Middle frontal gyrus (tissue), 1 donor: ENCODE results near the gene CASZ1.

ENCODE experiments used
- DNase-seq: peaks from one replicate; pipeline ENCODE4 v3.0.0-alpha.2; 2015; ENCODE audit warnings: low spot score; ENCODE audit errors: extremely low spot score

The CASZ1 gene

DNA sequence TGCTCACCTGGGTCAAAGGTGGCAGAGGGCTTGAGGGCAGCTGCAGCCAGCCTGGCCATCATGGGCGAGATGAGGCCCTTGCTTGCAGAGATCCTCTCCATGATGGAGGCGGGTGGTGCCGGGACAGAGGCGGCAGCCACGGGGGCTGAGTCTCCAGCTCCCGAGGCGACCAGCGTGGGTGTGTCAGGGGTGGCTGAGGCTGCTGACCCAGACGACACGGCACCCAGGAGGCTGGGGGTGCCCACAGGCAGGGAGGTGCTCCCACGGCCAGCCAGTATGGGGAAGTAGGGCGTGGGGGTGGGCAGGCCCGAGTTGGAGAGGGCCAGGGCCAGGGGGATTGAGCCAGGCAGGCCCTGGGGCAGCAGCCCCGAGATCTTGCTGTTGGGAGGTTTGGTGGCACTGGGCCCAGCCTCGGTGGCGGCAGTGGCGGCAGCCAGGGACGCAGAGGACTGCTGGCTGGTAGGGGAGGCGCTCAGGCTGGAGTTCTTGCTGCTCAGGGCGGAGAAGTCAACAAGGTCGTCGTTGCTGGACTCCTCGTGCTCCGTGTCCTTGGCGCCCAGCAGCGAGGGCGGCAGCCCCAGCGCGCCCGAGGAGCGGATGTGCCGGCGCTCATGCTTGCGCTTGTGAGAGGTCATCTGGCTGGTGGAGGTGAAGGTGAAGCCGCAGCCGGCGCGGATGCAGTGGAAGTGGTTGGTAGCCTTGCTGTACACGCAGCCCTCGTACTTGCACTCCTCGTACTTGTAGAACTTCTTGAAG, 142.9 kb downstream of the CASZ1 start:
- DNase-seq, result no peak

DNA sequence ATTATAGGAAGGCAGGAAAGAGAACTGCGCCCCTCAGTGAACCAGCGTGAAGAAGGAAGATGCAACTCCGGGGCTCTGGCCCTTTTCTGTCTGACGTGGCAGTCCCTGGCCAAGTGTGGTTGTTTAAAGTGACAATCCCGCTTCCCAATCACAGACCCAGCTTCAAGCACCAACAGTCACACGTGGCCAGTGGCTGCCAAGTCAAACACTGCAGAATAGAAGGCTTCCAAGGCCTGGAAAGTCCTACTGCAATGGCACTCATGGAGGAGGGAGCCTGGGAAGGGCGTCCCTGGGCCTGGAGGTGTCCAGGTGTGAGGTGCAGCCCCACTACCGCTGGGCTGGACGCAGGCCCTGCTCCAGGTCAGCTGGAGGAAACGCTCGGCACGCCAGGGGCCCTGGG, 143.8 kb downstream of the CASZ1 start:
- DNase-seq, result no peak

DNA sequence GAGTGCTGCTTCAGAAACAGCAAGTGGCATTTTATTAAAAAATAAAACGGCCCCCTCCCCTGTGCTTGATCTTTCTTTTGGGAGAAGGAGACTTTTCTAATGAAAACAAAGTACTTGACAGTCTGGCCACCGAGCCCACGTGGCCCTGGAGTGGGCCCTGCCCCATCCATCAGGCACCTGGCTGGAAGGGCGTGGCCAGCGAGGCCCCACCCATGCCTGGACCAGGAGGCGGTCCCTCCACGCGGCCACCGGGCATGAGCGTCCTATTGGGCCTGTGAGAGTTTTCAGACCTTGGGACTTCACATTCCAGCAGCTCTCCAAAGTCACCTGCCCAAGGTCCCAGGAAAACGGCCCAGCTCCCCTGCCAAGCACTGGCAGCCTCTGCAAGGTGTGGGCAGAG, 144.7 kb downstream of the CASZ1 start:
- no peak for DNase-seq

DNA sequence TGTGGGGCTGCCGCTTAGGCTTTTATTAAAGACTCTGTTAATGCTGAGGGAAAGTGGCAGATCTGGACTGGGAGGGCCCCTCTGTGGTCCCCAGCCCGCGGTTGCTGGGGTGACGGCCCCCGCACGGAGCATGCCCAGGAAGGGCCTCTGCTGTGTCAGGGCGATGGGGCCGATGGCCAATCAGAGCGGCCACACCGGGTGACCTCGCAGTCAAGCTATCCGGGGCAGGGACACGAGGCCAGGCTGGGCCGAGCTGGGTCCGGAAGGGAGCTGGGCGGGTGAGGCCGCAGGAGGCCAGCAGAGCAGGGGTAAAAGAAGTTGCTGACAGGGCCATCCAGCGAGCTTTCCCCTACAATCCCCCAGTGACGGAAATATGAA, 145.1 kb downstream of the CASZ1 start:
- no peak for DNase-seq

DNA sequence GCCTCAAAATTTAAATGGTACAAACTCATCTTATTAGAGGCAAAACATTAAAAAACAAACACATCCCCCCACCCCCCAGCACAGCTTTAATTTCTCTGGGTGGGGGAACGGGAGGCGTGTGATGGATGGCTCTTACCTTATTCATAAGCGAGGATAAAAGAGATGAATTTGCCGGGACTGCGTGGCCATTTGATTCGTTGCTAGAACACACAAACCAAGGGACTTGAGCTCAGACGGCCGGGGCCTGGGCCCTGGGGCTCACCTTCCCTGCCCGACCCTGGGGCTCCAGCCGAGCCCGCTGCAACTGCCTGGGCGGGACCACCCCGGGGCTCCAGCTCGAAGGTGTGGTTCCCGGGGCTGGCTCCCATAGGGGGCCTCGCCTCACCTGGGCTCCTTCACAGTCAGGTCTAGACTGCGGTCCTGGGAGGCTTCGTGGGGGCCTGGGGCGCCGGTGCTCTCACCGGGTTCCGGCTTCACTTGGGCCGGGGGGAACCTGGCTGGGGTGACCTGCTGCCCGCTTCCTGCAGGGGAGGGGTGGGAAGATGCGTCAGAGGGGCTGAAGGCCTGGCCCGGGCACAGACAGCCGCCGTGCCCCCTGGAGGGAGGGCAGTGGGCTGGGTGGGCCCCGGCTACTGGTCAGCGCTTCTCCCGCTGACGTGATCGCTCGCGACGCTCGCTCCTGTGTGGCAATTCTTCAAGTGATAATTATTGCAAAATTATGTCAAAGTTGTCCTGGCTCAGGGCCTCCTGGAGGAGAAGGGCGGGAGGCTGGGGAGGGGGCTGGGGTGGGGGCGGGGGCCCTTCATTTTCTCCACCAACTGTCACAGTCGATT, 145.7 kb downstream of the CASZ1 start:
- no peak for DNase-seq

DNA sequence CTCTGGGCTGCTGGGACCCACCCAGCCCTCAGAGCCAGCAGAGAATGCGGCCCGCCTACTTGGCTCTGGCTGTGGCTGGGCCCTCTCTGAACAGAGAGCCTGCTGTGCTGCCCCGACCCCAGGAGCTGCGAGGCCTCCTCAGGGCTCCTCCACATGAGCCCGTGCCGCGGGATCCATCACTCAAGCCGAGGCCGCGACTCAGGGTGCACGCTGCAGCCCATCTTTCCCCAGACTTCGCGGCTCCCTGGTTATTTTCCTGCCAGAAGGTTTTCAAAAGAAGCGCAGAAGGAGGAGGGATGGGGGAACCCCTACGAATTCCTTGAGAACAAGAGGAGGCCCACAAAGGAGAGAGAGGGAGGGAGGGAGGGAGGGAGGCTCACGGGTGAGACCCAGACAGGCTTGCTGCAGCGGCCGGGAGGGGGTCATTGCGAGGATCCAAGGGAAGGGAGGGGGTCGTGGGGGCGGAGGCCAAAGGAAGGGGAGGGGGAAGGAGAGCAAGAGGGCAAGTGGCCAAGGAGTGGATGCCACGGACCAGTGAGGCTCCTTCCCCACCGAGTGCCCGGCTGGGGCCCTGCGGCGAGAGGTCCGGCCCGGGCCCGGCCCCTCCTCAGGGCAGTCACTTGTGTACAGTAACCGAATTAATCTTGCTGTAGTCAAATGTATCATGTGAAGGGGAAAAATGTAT, 146.8 kb downstream of the CASZ1 start:
- no peak for DNase-seq

DNA sequence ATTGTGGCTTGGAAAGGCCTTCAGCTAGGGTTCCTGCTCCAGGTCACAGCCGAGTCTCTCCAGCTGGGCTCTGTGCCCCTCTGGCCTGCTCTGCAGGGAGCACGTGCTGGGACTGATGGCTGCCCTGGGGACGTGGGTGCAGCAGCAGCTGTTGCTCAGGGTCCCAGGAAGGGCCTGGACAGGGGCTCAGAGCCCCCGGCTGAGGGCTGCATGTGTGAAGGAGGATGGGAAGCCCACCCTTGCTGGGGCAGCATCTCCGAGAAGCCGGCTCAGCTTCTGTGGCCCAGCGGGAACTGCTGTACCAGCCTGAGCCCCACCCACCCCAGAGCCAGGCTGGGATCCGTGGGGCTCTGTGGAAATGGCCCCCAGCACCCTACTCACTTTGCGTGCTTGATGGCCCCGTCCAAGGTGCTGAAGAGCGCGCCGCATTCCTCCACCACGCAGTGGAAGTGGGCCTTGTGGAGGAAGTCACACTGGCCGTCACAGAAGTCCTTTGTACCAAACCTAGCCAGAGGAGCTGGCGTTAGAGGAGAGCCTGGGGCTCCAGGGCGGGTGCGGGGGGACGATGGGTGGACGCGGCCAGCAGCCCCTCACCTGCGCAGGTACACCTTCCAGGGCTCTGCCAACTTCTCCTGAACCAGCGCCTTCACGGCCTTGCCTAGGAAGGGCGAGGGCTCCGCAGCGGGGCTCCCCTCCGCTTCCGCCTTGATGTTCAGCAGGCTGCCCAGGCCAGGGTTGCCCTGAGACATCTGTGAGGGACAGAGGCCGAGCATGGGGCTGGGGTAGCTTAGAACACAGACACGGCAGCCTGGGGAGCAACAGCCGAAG, 147.5 kb downstream of the CASZ1 start:
- DNase-seq, result no peak

DNA sequence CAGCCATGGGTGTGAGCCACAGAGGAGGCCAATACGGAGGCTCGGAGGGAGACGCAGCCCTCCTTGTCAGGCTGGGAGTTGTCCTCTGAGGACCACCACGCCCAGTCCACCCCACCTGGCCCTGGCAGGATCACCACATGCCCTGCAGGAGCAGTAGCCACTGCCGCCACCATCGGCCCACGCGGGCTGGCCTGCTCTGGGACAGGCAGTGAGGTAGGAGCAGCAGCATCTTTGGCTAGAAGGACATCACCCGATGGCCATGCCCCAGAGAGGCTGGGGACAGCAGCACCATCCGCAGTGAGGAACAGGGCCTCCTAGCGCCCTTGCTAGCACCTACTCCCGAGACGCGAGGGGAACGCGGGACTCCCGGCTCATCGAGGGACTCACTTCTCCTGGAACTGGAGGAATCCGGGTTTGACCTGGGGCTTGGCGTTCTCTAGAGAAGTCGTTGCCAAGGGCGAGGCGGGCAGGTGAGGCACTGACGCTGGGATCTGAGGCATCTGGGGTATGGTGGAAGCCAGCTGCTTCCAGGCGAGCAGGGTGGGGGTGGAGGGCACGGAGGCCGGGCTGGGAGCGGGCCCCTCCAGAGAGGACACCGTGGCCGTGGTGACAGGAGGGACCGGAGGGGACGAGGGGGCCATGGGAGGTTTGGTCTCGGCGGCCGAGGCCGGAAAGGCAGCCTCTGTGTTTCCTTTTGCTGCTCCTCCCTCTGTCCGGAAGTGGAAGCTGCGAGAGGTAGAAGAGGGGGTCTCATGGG, 148.9 kb downstream of the CASZ1 start:
- DNase-seq, result no peak

DNA sequence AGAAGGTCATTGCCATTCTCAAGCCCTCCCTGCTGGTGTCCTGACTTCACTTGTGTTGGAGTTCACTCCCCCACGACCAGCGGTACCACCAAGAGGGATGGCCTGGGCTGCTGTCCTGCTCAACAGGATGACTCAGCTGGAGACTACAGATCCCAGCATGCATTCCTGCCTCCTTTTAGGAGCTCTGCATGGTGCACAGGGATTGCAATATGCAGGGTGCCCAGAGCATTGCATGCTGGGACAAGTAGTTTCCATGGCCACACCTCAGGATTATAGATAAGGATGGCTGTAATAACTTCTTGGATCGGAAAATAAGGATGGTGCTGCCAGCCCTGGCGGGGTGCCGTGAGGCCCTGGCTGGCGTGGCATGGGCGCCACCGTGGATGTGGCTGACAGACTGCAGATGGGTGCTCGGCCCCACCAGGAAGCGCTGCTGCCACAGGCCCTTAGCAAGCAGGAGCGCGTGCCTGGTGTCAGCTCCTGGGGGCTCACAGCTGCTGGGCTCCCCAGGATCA, 150.0 kb downstream of the CASZ1 start:
- no peak for DNase-seq

DNA sequence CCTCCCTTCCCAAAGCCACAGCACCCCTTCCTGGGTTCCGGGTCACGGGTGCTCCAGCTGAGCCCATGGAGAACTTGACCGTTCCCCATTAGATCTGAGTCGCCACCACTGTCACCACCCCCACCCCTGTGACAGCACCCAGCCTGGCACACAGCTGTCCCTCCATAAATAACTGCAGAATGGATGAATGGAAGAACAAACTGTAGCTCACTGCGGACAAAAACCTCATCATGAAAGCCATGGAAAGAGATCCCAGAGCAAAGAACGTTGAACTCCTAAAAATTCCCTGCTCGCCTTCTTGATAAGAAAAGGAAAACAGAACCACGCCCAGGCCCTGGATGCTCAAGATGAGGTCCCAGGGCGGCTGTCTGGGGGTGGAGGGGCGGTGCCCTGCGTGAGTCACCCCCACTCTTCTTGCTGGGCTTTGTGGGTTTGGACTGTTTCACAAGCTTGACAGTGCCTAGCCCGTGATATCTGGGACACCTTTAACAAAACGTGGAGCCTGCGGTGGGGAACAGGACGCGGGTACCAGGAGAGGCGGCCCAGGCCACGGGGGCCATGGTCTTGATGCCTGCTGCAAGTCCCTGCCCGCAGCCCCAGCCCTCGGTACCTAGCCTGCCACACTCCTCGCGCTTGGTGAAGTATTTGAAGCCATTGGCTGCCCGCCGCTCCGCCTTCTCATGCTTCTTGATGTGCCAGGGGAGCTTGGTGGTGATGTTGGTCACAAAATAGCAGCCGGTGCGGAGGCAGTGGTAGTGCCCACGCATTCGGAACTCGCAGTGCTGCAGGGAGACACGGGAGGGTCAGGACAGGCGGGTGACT, 151.9 kb downstream of the CASZ1 start:
- no peak for DNase-seq

DNA sequence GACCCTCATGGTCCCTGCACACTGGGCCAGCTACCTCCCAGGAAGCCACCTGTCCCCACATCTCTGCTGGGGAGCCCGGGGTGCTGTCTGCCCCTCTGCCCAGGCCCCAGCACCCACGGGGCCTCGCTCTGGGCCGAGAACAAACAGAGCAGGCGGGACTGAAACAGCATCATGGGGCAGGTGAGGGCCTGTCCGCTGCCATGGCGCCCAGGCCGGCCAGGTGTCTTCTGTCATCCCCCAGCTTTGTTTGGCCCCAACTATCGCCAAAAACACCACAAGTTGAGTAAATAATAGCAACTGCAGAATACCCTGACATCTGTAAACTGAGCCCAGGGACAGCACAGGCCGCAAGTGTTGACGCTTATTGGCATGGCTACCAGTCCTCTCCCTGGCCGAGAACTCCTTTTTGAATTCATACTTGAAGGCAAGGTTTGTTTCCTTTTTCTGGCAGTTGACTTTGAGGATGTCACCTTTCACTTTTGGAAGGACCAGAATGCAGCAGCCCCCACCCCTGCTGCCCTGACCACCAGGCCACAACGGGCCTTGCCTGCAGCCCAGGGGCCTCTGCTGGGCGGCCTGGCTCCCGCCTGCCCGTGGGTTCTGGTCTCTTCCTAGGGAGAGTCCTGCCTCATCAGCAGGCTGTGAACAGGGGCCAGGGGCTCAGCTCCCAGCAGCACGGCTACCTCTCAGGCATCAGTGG, 152.7 kb downstream of the CASZ1 start:
- DNase-seq, result no peak

DNA sequence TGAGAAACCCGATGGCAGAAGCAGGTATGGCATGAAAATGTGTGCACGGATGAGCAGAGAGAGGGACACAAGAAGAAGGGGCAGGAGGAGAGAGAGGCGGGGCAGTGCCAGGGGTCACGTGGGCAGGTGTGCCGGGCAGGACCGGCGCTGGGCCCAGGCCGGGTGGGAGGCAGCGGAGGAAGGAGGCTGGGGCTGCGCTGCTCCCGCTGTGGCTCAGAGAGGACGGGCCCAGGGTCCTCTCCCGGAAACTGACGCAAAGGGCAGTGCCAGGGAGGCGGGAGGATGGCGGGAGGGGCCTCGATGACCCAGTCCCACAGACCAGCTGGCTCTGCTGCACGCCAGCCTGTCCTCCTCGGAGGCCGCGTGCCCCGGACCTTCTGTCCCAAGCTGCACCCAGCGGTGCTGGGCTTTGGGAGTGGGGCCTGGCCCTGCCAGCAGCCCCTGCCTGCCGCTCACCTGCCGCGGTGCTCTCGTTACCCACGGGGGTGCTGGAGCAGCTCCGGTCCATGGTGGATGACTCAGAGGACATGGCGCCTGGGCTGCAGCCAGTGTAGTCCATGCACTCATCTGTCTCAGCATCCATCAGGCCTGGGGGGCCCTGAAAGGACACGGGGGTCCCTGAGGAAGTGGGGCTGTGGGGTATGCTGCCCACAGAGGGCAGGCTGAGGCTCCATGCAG, 153.9 kb downstream of the CASZ1 start:
- no peak for DNase-seq

DNA sequence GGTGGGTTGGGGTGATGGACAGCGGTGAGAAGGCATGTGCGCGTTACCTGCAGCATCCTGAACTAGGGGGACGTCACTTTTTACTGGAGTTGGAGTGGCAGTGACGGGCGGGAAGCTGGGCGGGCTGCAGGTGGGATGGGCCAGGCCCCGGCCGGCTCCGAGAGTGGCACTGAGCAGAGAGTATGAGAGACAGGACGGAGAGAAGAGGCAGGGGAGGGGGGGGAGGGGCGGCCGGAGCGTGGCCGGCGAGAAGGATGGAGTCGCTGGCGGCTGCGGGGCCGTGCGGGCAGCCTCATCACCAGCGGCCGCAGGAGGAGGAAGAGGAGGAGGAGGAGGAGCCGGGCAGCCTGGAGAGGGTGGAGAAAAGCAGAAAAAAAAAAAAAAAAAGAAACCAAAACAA, 154.5 kb downstream of the CASZ1 start:
- no peak for DNase-seq

DNA sequence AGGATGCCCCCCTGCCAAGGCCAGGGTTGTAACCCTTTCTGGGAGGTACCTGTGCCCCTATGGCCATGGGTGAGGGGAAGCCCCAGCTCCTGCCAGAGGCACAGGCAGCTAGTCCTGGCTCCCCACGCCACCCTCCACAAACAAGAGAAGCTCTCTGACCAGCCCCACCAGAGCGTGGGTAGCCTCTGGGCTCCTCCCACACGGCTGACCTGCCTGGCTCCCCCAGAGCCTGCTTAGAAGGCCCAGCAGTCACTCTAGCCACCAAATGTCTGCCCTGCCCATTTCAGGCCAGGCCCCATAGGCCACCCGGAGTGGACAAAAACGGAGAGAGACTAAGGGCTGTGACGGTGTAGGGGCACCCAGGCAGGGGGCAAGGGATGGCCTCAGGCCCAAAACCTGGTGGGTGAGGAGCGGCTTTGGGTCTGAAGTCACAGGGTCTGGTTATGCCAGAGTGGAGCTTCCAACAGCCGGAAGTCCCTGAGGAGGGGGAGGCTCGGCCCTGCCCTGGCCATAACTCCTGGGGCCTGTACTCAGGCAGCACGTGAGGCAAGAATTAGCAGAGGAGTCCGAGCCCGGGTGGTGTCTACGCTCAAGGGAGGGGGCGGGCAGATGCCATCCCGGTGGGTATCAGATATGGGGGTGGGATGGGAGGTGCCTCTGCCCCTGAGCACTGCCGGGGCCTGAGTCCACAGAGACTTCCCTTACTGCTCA, 155.4 kb downstream of the CASZ1 start:
- no peak for DNase-seq

DNA sequence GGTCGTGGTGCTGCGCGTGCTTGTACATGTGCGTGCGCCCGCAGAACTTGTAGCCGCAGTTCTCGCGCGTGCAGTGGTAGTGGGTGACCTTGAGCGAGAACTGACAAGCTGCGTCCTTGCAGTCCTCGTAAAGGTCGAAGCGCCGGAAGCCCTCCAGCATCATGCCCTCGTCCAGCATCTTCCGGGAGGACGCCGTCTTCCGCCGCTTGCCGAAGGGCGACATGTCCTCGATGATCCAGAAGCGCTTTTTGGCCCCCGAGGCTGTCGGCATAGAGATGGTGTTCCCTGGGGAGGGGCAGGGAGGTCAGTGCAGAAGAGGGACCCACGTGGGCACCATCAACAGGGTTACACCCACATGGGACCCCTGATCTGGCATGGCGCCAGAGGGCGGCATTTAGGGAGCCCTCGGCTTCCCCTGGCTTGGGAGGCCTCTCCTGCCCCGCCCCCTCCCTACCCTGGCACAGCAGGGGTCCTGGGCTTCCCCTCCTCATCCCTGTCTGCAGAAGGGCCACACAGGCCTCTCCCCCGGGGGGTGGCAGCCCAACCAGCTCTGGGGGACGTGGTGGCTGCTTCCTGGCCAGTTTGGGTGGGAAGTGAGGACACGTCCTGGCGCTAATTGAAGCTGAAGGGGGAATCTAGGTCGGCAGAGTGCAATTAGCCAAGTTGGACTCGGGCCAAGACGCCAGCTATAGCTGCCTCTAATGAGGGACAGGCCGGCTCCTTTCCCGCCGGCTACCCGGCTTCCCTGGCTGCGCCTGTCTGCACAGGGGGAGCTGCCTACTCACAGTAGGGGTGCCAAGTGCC, 156.5 kb downstream of the CASZ1 start:
- no peak for DNase-seq

DNA sequence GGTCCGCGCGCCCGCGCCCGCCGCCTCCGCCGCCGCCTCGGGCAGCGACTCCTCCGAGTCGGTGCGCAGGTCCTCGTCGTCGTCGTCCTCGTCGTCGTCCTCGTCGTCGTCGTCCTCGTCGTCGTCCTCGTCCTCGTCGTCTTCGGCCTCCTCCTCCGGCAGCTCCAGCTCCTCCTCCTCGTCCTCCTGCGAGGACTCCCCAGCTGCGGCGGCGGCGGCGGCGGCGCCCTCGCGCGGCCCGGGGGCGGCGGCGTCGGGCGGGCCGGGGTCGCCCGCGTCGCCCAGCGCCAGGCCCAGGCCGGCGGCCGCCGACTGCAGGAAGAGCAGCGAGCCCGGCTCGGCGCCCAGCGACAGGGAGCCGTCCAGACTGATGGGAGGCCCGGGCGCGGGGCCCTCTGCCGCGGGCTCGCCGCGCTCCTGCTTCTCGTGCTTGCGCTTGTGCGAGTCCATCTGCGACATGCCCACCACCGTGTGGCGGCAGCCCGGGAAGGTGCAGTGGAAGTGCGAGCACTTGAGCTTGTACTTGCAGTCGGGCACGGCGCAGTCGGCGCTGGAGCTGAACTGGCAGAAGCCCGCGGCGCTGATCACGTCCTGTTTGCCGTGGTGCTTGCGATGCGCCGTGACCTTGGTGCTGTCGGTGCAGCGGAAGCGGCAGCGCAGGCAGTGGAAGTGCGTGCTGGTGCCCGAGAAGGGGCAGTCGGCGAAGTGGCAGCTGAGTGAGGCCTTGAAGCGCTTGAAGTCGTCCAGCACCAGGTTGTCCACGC, 157.3 kb downstream of the CASZ1 start:
- DNase-seq, result no peak
